ENCODE results near the gene CBX8. TPM values are rescaled to one million over a fixed set of nuclear protein-coding genes. Genes with fewer than 3 reads are reported as not detected.

CBX8 gene
- total and polyA plus RNA-seq, 8 donors: 1.6 to 5.7 (median 4.1) TPM

GRCh38 chr17:79750650-79751545 is 46.0 kb downstream of the CBX8 start:
- intact Hi-C loops (cut with DNase I): no loop called here
- 69 to 78% methylated on average over 13 of the region's 13 CpGs for WGBS, 2 donors

GRCh38 chr17:79749958-79750357 is 46.9 kb downstream of the CBX8 start:
- H3K27me3 ChIP-seq: peaks cover 0 to 19% (median 3%) of the 10 kb centered on the region in 4 donors
- ATAC-seq (no peak), DNase-seq (no peak), FAIRE-seq (no peak)
- intact Hi-C loops (cut with DNase I): no loop called here
- H3K36me3 ChIP-seq: no peaks in the 10 kb centered on the region
- WGBS, 2 donors: 61 to 65% methylated on average over 3 of the region's 3 CpGs
- no peaks in the 10 kb centered on the region for H3K9me3 ChIP-seq
- H3K27ac ChIP-seq: no peak overlapping the region
- H3K4me3 ChIP-seq: no peak overlapping the region
- H3K4me1 ChIP-seq: no peaks in the 10 kb centered on the region
- TF ChIP-seq CTCF (IDR thresholded peaks at IDR 0.05): no peak

More at GRCh38 chr17:79750650-79751545, 46.0 kb downstream of the CBX8 start:
- H3K4me3 ChIP-seq: no peak overlapping the region
- H3K4me1 ChIP-seq: no peaks in the 10 kb centered on the region
- H3K9me3 ChIP-seq: no peaks in the 10 kb centered on the region
- no peak overlapping the region for H3K27ac ChIP-seq
- TF ChIP-seq CTCF (IDR thresholded peaks at IDR 0.05): no peak
- FAIRE-seq: no peak
- no peaks in the 10 kb centered on the region for H3K36me3 ChIP-seq
- H3K27me3 ChIP-seq: peaks cover 0 to 19% (median 3%) of the 10 kb centered on the region in 4 donors
- DNase-seq: peak in 1 of 6 donors; percentile 2
- ATAC-seq: no peak

DNA sequence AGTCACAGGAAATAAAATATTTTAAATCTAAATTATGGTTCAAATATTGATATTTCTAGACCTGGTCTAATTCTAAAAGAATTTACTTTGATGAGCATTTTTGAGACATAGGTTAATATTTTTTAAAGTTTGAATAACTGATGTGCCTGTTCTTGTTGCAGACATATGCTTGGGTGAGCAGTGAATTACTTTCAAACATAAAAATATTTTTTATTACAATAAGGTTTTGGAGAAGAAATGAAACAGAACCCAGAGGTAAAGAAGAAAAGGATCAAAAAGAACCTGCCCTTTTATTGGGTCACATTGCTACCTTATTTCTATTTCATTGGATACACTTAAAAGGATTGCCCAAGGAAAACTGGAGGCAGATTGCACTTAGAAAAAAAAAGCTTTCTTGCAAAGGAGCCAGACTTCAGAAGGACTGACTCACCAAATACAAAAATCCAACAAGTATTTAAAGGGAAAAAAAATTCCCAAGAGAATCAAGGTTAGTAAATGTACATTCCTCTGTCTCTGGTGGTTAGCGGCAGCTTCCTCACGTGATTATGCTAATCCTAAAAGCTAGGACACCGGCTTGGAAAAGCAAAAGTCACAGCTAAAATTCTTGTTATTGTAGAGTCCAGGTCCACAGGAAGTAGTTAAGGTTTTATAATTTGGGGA is 47.6 kb downstream of the CBX8 start:
- peak; percentile 34 for FAIRE-seq
- no peak for TF ChIP-seq CTCF (IDR thresholded peaks at IDR 0.05)
- H3K4me3 ChIP-seq: no peak overlapping the region
- intact Hi-C loops (cut with DNase I): no loop called here
- H3K9me3 ChIP-seq: no peaks in the 10 kb centered on the region
- WGBS, 2 donors: 74 to 80% methylated on average over 3 of the region's 3 CpGs
- no peak overlapping the region for H3K27ac ChIP-seq
- H3K4me1 ChIP-seq: no peaks in the 10 kb centered on the region
- no peaks in the 10 kb centered on the region for H3K36me3 ChIP-seq
- H3K27me3 ChIP-seq: peaks cover 0 to 19% (median 3%) of the 10 kb centered on the region in 4 donors
- ATAC-seq: no peak
- no peak for DNase-seq

GRCh38 chr17:79748295-79749099 is 48.4 kb downstream of the CBX8 start:
- no peak for FAIRE-seq

More at GRCh38 chr17:79748295-79749099, 48.4 kb downstream of the CBX8 start:
- Histone ChIP-seq H3K4me1 (no peaks in the 10 kb centered on the region), H3K36me3 (no peaks in the 10 kb centered on the region), H3K27me3 (peaks cover 0 to 19% (median 3%) of the 10 kb centered on the region in 4 donors), H3K4me3 (no peak overlapping the region), H3K27ac (no peak overlapping the region), H3K9me3 (no peaks in the 10 kb centered on the region)
- TF ChIP-seq CTCF (IDR thresholded peaks at IDR 0.05): no peak
- DNase-seq (no peak), ATAC-seq (no peak)
- intact Hi-C loops (cut with DNase I): no loop called here
- 8 to 12% methylated on average over 37 to 55 of the region's 55 CpGs for WGBS, 2 donors
